ENCODE results near the gene ZNF862.
A peak's percentile ranks its signal among the peaks of the same experiment; 100 is the strongest.

Gene ZNF862

GRCh38 chr7:149868623-149869290 is 30.6 kb downstream of the ZNF862 start:
- H4K8ac ChIP-seq (ENCODE audit: low read depth, low read length) = no peak overlapping the region
- H2BK15ac ChIP-seq (ENCODE audit: low read length) = no peak overlapping the region
- no peak overlapping the region for H3K14ac ChIP-seq (ENCODE audit: low read length)
- no peak overlapping the region for H2AFZ ChIP-seq (ENCODE audit: low read length)
- DNase-seq (ENCODE audit: low spot score) = no peak
- no CpG with 5 or more reads among the region's 7 CpGs for WGBS, 2 donors (ENCODE audit: extremely low coverage in 2 of 2, insufficient read length in 2 of 2, insufficient replicate concordance in 1 of 2)
- no peak overlapping the region for H3K9ac ChIP-seq (ENCODE audit: low read depth, low read length, poor library complexity)
- H2BK120ac ChIP-seq (ENCODE audit: low read depth, low read length) = no peak overlapping the region
- H3K27ac ChIP-seq (replicated peaks; ENCODE audit: low read length) = no peak overlapping the region
- no peaks in the 10 kb centered on the region for H3K27me3 ChIP-seq (ENCODE audit: control insufficient read depth in 3 of 3, insufficient read depth in 3 of 3, low read depth in 1 of 3, low read length in 3 of 3)
- H4K91ac ChIP-seq (ENCODE audit: low read depth, low read length, poor library complexity) = no peak overlapping the region
- H3K23ac ChIP-seq (ENCODE audit: low read depth, low read length, poor library complexity) = no peak overlapping the region
- no peak overlapping the region for H3K4ac ChIP-seq (ENCODE audit: low read length)
- peaks cover 3 to 61% of the 10 kb centered on the region in 2 donors for H3K36me3 ChIP-seq (replicated peaks in 1 of 2; ENCODE audit: control insufficient read depth in 2 of 2, insufficient read depth in 2 of 2, low read length in 2 of 2)
- no peak overlapping the region for H2AK5ac ChIP-seq (ENCODE audit: low read depth, low read length)
- peak overlapping the region; percentile 42 for H3K18ac ChIP-seq (ENCODE audit: low read length)
- H3K79me1 ChIP-seq (ENCODE audit: low read depth, low read length) = no peaks in the 10 kb centered on the region
- no peak overlapping the region for H3K4me2 ChIP-seq (ENCODE audit: insufficient read depth, low read length, poor library complexity, severe bottlenecking)
- H3K4me1 ChIP-seq (ENCODE audit: control insufficient read depth in 2 of 2, insufficient read depth in 1 of 2, low read depth in 1 of 2, low read length in 2 of 2) = peaks cover 2% of the 10 kb centered on the region in 2 donors
- no peak overlapping the region for H2BK5ac ChIP-seq (ENCODE audit: low read length)
- H3K9me3 ChIP-seq (replicated peaks in 1 of 2; ENCODE audit: control insufficient read depth in 2 of 2, insufficient read depth in 1 of 2, low read depth in 1 of 2, low read length in 2 of 2) = no peaks in the 10 kb centered on the region
- no peak overlapping the region for H2BK12ac ChIP-seq (ENCODE audit: low read length)
- H3K4me3 ChIP-seq (ENCODE audit: low read length in 2 of 2) = no peak overlapping the region

DNA sequence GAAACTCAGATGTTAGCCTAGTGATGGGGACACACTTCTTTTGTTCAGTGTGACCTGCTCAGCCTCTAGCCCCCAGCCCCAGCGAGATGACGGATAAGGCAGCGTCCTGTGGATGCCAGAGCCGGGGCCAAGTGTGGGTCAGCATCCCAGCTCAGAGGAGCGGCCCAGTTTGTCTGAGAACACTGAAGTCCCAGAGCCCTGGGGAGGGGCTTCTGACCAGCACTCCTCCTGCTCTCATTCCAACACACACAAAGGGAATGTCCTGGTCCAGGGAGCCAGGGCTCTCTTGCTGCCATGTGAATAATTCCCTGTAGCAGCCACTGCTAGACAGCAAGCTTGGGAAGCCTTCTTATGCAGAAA is 31.1 kb downstream of the ZNF862 start:
- no peak overlapping the region for H2BK12ac ChIP-seq (ENCODE audit: low read length)
- no peak overlapping the region for H4K8ac ChIP-seq (ENCODE audit: low read depth, low read length)
- DNase-seq (ENCODE audit: low spot score) = no peak
- H3K18ac ChIP-seq (ENCODE audit: low read length) = no peak overlapping the region
- no peak overlapping the region for H2AFZ ChIP-seq (ENCODE audit: low read length)
- H4K91ac ChIP-seq (ENCODE audit: low read depth, low read length, poor library complexity) = no peak overlapping the region
- no peak overlapping the region for H3K4ac ChIP-seq (ENCODE audit: low read length)
- no peak overlapping the region for H2BK120ac ChIP-seq (ENCODE audit: low read depth, low read length)
- H3K14ac ChIP-seq (ENCODE audit: low read length) = no peak overlapping the region
- H3K9me3 ChIP-seq (replicated peaks in 1 of 2; ENCODE audit: control insufficient read depth in 2 of 2, insufficient read depth in 1 of 2, low read depth in 1 of 2, low read length in 2 of 2) = no peaks in the 10 kb centered on the region
- no peak overlapping the region for H3K27ac ChIP-seq (replicated peaks; ENCODE audit: low read length)
- H3K4me1 ChIP-seq (ENCODE audit: control insufficient read depth in 2 of 2, insufficient read depth in 1 of 2, low read depth in 1 of 2, low read length in 2 of 2) = peaks cover 3% of the 10 kb centered on the region in 2 donors
- H3K79me1 ChIP-seq (ENCODE audit: low read depth, low read length) = peaks cover 2% of the 10 kb centered on the region
- H3K23ac ChIP-seq (ENCODE audit: low read depth, low read length, poor library complexity) = no peak overlapping the region
- no peak overlapping the region for H2AK5ac ChIP-seq (ENCODE audit: low read depth, low read length)
- no peak overlapping the region for H3K4me2 ChIP-seq (ENCODE audit: insufficient read depth, low read length, poor library complexity, severe bottlenecking)
- no peak overlapping the region for H2BK5ac ChIP-seq (ENCODE audit: low read length)
- no peak overlapping the region for H3K9ac ChIP-seq (ENCODE audit: low read depth, low read length, poor library complexity)
- WGBS, 2 donors (ENCODE audit: extremely low coverage in 2 of 2, insufficient read length in 2 of 2, insufficient replicate concordance in 1 of 2) = no CpG with 5 or more reads among the region's 5 CpGs
- H3K4me3 ChIP-seq (ENCODE audit: low read length in 2 of 2) = no peak overlapping the region
- no peak overlapping the region for H2BK15ac ChIP-seq (ENCODE audit: low read length)
- H3K27me3 ChIP-seq (ENCODE audit: control insufficient read depth in 3 of 3, insufficient read depth in 3 of 3, low read depth in 1 of 3, low read length in 3 of 3) = peaks cover 0 to under 1% (median 0%) of the 10 kb centered on the region in 3 experiments
- peaks cover 3 to 55% of the 10 kb centered on the region in 2 donors for H3K36me3 ChIP-seq (replicated peaks in 1 of 2; ENCODE audit: control insufficient read depth in 2 of 2, insufficient read depth in 2 of 2, low read length in 2 of 2)

GRCh38 chr7:149869867-149870266 is 31.7 kb downstream of the ZNF862 start:
- Histone ChIP-seq H2AFZ (ENCODE audit: low read length) (no peak overlapping the region), H3K27me3 (ENCODE audit: control insufficient read depth in 3 of 3, insufficient read depth in 3 of 3, low read depth in 1 of 3, low read length in 3 of 3) (peaks cover 0 to 3% (median 0%) of the 10 kb centered on the region in 3 experiments), H2BK5ac (ENCODE audit: low read length) (no peak overlapping the region), H4K91ac (ENCODE audit: low read depth, low read length, poor library complexity) (no peak overlapping the region), H4K8ac (ENCODE audit: low read depth, low read length) (no peak overlapping the region), H2BK12ac (ENCODE audit: low read length) (no peak overlapping the region), H3K14ac (ENCODE audit: low read length) (no peak overlapping the region), H3K9me3 (replicated peaks in 1 of 2; ENCODE audit: control insufficient read depth in 2 of 2, insufficient read depth in 1 of 2, low read depth in 1 of 2, low read length in 2 of 2) (no peaks in the 10 kb centered on the region), H3K18ac (ENCODE audit: low read length) (no peak overlapping the region), H3K4ac (ENCODE audit: low read length) (no peak overlapping the region), H3K27ac (replicated peaks; ENCODE audit: low read length) (no peak overlapping the region), H3K4me1 (ENCODE audit: control insufficient read depth in 2 of 2, insufficient read depth in 1 of 2, low read depth in 1 of 2, low read length in 2 of 2) (peaks cover 6 to 9% of the 10 kb centered on the region in 2 donors), H3K36me3 (replicated peaks in 1 of 2; ENCODE audit: control insufficient read depth in 2 of 2, insufficient read depth in 2 of 2, low read length in 2 of 2) (peaks cover 3 to 49% of the 10 kb centered on the region in 2 donors), H2BK15ac (ENCODE audit: low read length) (no peak overlapping the region), H2AK5ac (ENCODE audit: low read depth, low read length) (no peak overlapping the region), H3K4me2 (ENCODE audit: insufficient read depth, low read length, poor library complexity, severe bottlenecking) (no peak overlapping the region), H3K79me1 (ENCODE audit: low read depth, low read length) (peaks cover 2% of the 10 kb centered on the region), H3K23ac (ENCODE audit: low read depth, low read length, poor library complexity) (no peak overlapping the region), H3K9ac (ENCODE audit: low read depth, low read length, poor library complexity) (no peak overlapping the region), H2BK120ac (ENCODE audit: low read depth, low read length) (no peak overlapping the region), H3K4me3 (ENCODE audit: low read length in 2 of 2) (no peak overlapping the region)
- no CpG with 5 or more reads among the region's 6 CpGs for WGBS, 2 donors (ENCODE audit: extremely low coverage in 2 of 2, insufficient read length in 2 of 2, insufficient replicate concordance in 1 of 2)
- no peak for DNase-seq (ENCODE audit: low spot score)

GRCh38 chr7:149870274-149870673 is 32.1 kb downstream of the ZNF862 start:
- no peak overlapping the region for H3K4me3 ChIP-seq (ENCODE audit: low read length in 2 of 2)
- H4K91ac ChIP-seq (ENCODE audit: low read depth, low read length, poor library complexity) = no peak overlapping the region
- H3K9ac ChIP-seq (ENCODE audit: low read depth, low read length, poor library complexity) = no peak overlapping the region
- H3K79me1 ChIP-seq (ENCODE audit: low read depth, low read length) = peaks cover 2% of the 10 kb centered on the region
- H3K27me3 ChIP-seq (ENCODE audit: control insufficient read depth in 3 of 3, insufficient read depth in 3 of 3, low read depth in 1 of 3, low read length in 3 of 3) = peaks cover 0 to 3% (median 0%) of the 10 kb centered on the region in 3 experiments
- DNase-seq (ENCODE audit: low spot score) = no peak
- H2BK5ac ChIP-seq (ENCODE audit: low read length) = no peak overlapping the region
- H2BK15ac ChIP-seq (ENCODE audit: low read length) = no peak overlapping the region
- H2AK5ac ChIP-seq (ENCODE audit: low read depth, low read length) = no peak overlapping the region
- no peak overlapping the region for H3K14ac ChIP-seq (ENCODE audit: low read length)
- no peak overlapping the region for H2BK12ac ChIP-seq (ENCODE audit: low read length)
- H2AFZ ChIP-seq (ENCODE audit: low read length) = no peak overlapping the region
- H3K9me3 ChIP-seq (replicated peaks in 1 of 2; ENCODE audit: control insufficient read depth in 2 of 2, insufficient read depth in 1 of 2, low read depth in 1 of 2, low read length in 2 of 2) = no peaks in the 10 kb centered on the region
- H3K4me1 ChIP-seq (ENCODE audit: control insufficient read depth in 2 of 2, insufficient read depth in 1 of 2, low read depth in 1 of 2, low read length in 2 of 2) = peaks cover 7 to 9% of the 10 kb centered on the region in 2 donors
- no peak overlapping the region for H4K8ac ChIP-seq (ENCODE audit: low read depth, low read length)
- no peak overlapping the region for H3K18ac ChIP-seq (ENCODE audit: low read length)
- H3K4ac ChIP-seq (ENCODE audit: low read length) = no peak overlapping the region
- no peak overlapping the region for H3K23ac ChIP-seq (ENCODE audit: low read depth, low read length, poor library complexity)
- peaks cover 3 to 46% of the 10 kb centered on the region in 2 donors for H3K36me3 ChIP-seq (replicated peaks in 1 of 2; ENCODE audit: control insufficient read depth in 2 of 2, insufficient read depth in 2 of 2, low read length in 2 of 2)
- H3K27ac ChIP-seq (replicated peaks; ENCODE audit: low read length) = no peak overlapping the region
- no peak overlapping the region for H2BK120ac ChIP-seq (ENCODE audit: low read depth, low read length)
- H3K4me2 ChIP-seq (ENCODE audit: insufficient read depth, low read length, poor library complexity, severe bottlenecking) = no peak overlapping the region
- no CpG with 5 or more reads among the region's 3 CpGs for WGBS, 2 donors (ENCODE audit: extremely low coverage in 2 of 2, insufficient read length in 2 of 2, insufficient replicate concordance in 1 of 2)
